Endometrial microvascular endothelial cells (primary cell): ENCODE measurements around the gene TTC28. TPM values are rescaled to one million over a fixed set of nuclear protein-coding genes. Genes with fewer than 3 reads are reported as not detected.
"Not testable (repeated sequence)": the region's sequence is repeated elsewhere in the genome, so short reads cannot be mapped to it uniquely, and the experiment has no call there.

ENCODE experiments used
- in situ Hi-C: cut with HindIII; loops from 2 replicates; pipeline ENCODE4 v1.10.0; 2017; ENCODE audit warnings: low sequenced_read_pairs, low pct_unique_long_range_greater_than_20kb; ENCODE audit errors: inconsistent ontology term
- total RNA-seq: library from RNA; depleted of rRNA; stranded (reverse); fragments of >200 nt; gene quantifications from one replicate; pipeline ENCODE4 v1.2.3, GENCODE V29; 2015; ENCODE audit errors: inconsistent ontology term

The TTC28 gene
- total RNA-seq, 1 donor from 2014 or later: 8.2 TPM

GRCh38 chr22:28091486-28091885, 588.2 kb downstream of the TTC28 start:
- in situ Hi-C loops: no loop called here

DNA sequence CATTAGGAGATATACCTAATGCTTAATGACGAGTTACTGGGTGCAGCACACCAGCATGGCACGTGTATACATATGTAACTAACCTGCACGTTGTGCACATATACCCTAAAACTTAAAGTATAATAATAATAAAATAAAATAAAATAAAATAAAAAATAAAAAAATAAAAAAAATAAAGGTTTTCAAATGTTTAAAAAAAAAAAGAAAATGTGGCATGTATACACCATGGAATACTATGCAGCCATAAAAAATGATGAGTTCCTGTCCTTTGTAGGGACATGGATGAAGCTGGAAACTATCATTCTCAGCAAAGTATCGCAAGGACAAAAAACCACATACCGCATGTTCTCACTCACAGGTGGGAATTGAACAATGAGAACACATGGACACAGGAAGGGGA, 590.1 kb downstream of the TTC28 start:
- in situ Hi-C loops: not testable (repeated sequence)

DNA sequence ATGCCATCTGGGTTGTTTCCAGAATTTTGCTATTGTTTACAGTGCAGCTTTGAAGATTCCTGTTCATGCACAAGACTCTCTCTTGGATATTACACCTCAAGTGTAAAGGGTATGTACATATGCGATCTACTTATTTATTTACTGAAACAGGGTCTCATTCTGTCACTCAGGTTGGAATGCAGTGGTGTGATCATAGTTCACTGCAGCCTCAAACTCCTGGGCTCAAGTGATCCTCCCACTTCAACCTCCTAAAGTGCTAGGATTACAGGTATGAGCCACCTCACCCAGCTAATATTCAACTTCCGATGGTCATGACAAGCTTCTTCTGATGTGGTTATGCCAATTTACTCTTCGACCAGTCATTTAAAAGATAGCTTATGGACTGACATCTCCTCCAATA, 602.5 kb downstream of the TTC28 start:
- in situ Hi-C loops: no loop called here

DNA sequence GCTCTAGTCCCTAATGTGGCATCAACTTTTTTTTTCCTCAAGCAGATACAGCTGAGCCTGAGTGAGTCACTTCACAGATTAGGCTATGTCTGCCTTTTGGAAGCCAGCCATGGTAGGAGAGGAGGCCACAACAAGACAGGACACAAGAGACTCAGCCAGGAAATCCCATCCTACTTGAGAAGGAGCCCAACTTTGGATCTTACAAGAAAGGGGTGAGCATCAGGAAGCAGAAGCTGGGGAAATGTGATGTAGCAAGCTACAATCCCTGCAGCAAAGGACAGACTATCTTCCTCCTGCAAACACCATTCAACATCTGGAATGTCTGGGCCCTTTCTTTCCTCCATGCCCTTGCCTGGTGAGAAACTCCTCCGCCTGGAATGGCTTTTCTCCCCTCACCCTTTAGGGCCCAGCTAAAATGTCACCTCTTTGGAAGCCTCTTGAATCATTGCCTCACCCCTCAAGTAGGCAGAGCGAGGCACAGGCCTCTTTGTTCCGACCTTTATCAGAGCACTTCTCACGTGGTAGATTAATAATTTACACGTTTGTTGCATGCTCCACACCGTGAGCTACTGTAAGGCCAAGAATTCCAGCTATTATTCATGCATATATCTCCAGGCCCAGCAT, 604.2 kb downstream of the TTC28 start:
- in situ Hi-C loops: no loop called here

GRCh38 chr22:28074526-28074925, 605.1 kb downstream of the TTC28 start:
- in situ Hi-C loops: no loop called here

- in situ Hi-C loops: no loop called here
These were observed 607.6 kb downstream of the TTC28 start for GRCh38 chr22:28072066-28072465.

DNA sequence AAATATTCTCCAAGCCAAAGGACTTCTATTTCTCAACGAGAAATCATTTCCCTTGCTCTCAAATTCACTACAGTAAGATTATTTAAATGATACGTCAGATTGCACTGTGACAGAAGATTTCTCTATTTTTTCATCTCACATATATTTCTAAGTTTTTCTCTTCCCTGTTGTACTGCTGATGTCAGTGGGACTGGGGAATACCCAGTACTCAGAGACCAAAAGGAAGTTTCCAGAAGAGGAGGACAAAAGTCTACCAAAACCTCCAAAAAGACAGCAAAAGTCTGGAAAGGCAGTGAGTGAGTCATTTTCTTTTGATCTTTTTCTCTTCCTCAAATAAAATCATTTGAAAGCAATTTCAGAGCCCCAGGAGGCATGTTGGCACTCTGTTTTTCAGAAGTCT, 610.8 kb downstream of the TTC28 start:
- in situ Hi-C loops: no loop called here

- in situ Hi-C loops: no loop called here
These were observed 614.7 kb downstream of the TTC28 start for GRCh38 chr22:28064920-28065319.

DNA sequence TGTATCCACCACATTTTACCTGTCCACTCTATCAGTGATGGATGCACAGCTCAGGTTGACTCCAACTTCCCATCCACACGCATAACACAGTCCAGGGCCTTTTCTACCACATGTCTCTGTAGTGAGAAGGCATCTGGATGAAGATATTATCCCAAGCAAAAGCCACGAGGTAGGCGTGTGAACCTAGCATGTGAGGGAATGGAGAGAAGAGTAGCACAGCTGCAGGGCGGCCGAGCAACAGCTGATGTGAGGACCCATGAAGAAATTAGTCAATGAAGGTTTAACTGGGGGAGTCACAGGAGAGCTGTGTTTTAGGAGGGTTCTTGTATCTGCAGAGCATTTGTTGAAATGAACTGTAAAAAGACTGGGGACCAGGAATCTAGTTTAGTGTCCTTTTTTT, 616.0 kb downstream of the TTC28 start:
- in situ Hi-C loops: no loop called here

DNA sequence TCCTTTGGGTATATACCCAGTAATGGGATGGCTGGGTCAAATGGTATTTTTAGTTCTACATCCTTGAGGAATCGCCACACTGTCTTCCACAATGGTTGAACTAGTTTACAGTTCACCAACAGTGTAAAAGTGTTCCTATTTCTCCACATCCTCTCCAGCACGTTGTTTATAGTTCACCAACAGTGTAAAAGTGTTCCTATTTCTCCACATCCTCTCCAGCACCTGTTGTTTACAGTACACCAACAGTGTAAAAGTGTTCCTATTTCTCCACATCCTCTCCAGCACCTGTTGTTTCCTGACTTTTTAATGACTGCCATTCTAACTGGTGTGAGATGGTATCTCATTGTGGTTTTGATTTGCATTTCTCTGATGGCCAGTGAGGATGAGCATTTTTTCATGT, 619.0 kb downstream of the TTC28 start:
- in situ Hi-C loops: not testable (repeated sequence)

DNA sequence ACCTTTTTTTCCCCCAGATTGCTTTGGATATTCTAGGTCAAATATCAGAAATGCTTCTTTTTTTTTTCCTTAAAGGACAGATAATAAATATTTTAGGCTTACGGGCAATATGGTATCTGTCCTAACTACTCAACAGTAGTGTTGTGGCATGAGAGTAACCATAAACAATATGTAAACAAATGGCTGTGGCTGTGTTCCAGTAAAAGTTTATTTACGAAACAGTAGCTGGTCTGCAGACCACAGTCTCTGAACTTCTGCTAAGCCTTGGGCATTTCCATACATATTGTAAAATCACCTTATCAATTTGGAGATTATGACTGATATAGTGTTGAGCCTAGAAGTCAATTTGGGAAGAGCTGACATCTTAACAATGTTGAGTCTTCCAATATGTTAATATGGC, 621.6 kb downstream of the TTC28 start:
- in situ Hi-C loops: no loop called here

GRCh38 chr22:28054819-28055208, 624.8 kb downstream of the TTC28 start:
- in situ Hi-C loops: no loop called here

GRCh38 chr22:28053896-28054818, 625.5 kb downstream of the TTC28 start:
- in situ Hi-C loops: no loop called here

DNA sequence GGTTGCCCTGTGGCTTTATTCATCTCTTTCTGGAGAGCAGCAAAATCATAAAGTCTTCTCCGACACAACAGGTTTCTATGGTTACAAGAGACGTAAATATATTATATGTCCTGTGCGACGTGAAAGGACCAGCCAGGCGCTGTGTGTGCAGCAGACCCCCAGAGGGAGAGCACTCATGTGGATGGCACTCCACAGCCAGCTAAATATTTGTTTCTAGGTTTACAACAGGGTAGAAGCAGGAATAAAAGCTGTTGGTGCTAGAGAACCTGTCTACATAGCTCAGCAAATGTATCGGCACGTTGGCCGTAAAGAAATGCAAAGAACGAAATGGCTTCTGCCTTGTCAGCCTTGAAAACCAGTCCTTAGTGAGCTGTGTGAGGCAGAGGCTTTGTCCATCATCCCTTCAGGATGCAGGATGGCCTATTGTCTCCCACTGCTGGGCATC, 626.8 kb downstream of the TTC28 start:
- in situ Hi-C loops: no loop called here

DNA sequence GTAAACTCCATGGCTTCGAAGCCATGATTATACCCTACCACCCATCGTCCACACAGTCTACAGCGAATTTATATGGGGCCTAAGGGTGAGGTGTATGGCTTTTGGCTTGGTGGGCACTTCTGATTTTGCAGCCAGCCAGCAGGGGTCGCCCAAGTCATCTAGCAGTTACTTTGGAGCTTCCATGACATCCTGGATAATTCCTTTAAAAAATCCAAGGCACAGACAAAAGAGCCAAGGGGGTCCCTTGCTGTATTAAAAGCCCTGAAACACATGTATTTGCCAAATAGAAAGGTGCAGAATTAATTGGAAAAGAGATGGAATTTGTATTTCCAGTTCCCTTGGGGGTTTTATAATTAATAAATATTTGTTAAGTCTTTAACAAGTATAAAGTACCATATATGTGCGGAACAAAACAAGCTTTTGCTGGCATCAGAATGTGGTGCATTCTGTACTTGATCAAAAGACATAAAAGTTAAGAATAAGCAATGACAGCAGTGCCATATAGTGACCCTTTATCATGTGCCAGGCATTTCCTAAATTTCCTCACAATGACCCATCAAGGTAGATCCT, 627.8 kb downstream of the TTC28 start:
- in situ Hi-C loops: no loop called here

DNA sequence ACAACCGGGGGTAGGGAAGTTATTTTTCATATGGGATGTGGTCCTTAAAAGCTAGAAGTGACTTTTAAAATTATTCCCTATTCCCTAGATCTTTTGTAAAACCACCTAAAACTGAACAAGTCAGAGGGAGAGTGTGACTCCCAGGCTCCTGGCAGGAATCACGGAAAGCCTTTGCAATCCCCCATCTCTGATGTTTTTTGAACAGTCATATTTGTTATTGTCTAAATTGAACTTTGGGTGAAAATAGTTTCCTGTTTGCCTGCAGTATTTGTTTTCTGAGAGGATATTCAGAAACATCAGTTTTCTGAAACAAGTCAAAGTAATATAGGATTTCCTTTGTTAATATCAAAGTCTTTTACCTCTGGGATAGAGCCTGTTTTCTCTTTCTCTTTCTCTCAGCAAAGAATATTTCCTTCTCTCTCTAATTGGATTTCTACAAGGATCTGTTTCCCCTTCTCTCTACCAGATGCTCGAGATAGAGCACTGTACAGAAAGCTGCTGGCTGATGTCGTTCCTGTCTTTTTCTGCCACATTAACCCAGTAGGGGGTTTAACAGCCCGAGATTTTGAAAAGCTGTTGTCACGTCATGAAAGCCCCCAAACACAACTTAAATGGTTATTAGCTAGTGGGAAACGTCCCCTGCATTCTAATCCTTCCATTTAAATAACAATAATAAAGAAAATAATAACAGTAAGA, 628.4 kb downstream of the TTC28 start:
- in situ Hi-C loops: no loop called here

- in situ Hi-C loops: loop anchor here (25.0 kb wide), 1 partner anchor 539 kb away; no protein-coding TSS in a partner anchor
These were observed 631.1 kb downstream of the TTC28 start for GRCh38 chr22:28048529-28048928.

- in situ Hi-C loops: loop anchor here (25.0 kb wide), 1 partner anchor 540 kb away; no protein-coding TSS in a partner anchor
These were observed 631.9 kb downstream of the TTC28 start for GRCh38 chr22:28047740-28048139.

GRCh38 chr22:28046100-28046499, 633.5 kb downstream of the TTC28 start:
- in situ Hi-C loops: loop anchor here (25.0 kb wide), 1 partner anchor 541 kb away; no protein-coding TSS in a partner anchor
